Endothelial cell of umbilical vein (primary cell): Measurements from ENCODE around the gene NUPR2. TPM values are rescaled to one million over a fixed set of nuclear protein-coding genes. Genes with fewer than 3 reads are reported as not detected.

Source experiments
- BruUV-seq: library from RNA; stranded (reverse); fragments of 400-500 nt; replicated peaks from 2 replicates; lab custom pipeline; 2021; lab: Mats Ljungman, UMichigan
- CTCF ChIA-PET: fragments of 300-600, 350-600 bp; sonication (Branson Sonifier 250); formaldehyde crosslinking; loops from one replicate; lab custom pipeline; 2021; ENCODE audit warnings: antibody characterized with exemption, inconsistent platforms; lab: Charles Lee
- POLR2A ChIA-PET: fragments of 300-600, 350-600 bp; sonication (Branson Sonifier 250); formaldehyde crosslinking; loops from one replicate; lab custom pipeline; 2021; ENCODE audit warnings: antibody characterized with exemption, inconsistent platforms; lab: Charles Lee
- DNase-seq: peaks from one replicate; pipeline ENCODE4 v3.0.0-alpha.2; 2011; ENCODE audit warnings: low read depth, low spot score
- FAIRE-seq: peaks from 2 replicates; lab custom pipeline; 2011; peaks lifted over from hg19 to GRCh38; lab: Jason Lieb, UNC
- H2AFZ ChIP-seq: 2 replicates; pipeline ENCODE4 v1.6.0; 2012; ENCODE audit warnings: low read depth, low read length, control low read depth, inconsistent platforms
- H3K27ac ChIP-seq: 2 replicates; pipeline ENCODE4 v1.5.1; 2011; ENCODE audit warnings: low read depth, mild to moderate bottlenecking, control low read depth, low read length, moderate library complexity; ENCODE audit not compliant: insufficient read depth
- H3K27me3 ChIP-seq, 2 experiments: 2 replicates each; pipeline versions ENCODE4 v1.6.0 to v1.6.1; 2011; ENCODE audit warnings: low read length in 2 of 2, mixed read lengths in 1 of 2; ENCODE audit not compliant: control insufficient read depth in 2 of 2, insufficient read depth in 2 of 2
- H3K36me3 ChIP-seq, 2 experiments: 2 replicates in 1 of 2; 3 replicates in 1 of 2; pipeline ENCODE4 v1.5.1; 2011; ENCODE audit warnings: low read length in 2 of 2, mild to moderate bottlenecking in 1 of 2, moderate library complexity in 1 of 2; ENCODE audit not compliant: control insufficient read depth in 2 of 2, insufficient read depth in 2 of 2; ENCODE audit errors: extremely low read depth in 1 of 2
- H3K4me1 ChIP-seq: 3 replicates; pipeline ENCODE4 v1.5.1; 2011; ENCODE audit warnings: mild to moderate bottlenecking, low read length; ENCODE audit not compliant: control insufficient read depth, insufficient read depth; ENCODE audit errors: extremely low read depth
- H3K4me2 ChIP-seq: 2 replicates; pipeline ENCODE4 v1.6.1; 2011; ENCODE audit warnings: low read length, control low read depth, mixed read lengths; ENCODE audit not compliant: insufficient read depth
- H3K4me3 ChIP-seq, 3 experiments: fragments of 200-600 bp in 1 of 3; sonication (generic), shearing (Covaris generic) in 1 of 3; replicated peaks in 1 of 3; 2 replicates each; pipeline ENCODE4 v1.5.1; 2011 to 2016; ENCODE audit warnings: control low read depth in 3 of 3, low read length in 3 of 3, mild to moderate bottlenecking in 2 of 3, inconsistent platforms in 1 of 3, low read depth in 1 of 3, moderate library complexity in 1 of 3; ENCODE audit not compliant: insufficient read depth in 1 of 3
- H3K79me2 ChIP-seq: 2 replicates; pipeline ENCODE4 v1.6.0; 2012; ENCODE audit warnings: low read length, inconsistent platforms; ENCODE audit not compliant: control insufficient read depth, insufficient read depth
- H3K9ac ChIP-seq: replicated peaks from 2 replicates; pipeline ENCODE3; 2011; ENCODE audit warnings: low read length, control low read depth; ENCODE audit not compliant: insufficient read depth; ENCODE audit errors: extremely low read depth
- H3K9me1 ChIP-seq: replicated peaks from 3 replicates; pipeline ENCODE4 v1.6.0; 2011; ENCODE audit warnings: mild to moderate bottlenecking, low read length; ENCODE audit not compliant: control insufficient read depth, insufficient read depth; ENCODE audit errors: extremely low read depth
- H3K9me3 ChIP-seq: replicated peaks from 2 replicates; pipeline ENCODE4 v1.5.1; 2012; ENCODE audit warnings: low read length, inconsistent platforms; ENCODE audit not compliant: control insufficient read depth, insufficient read depth
- H4K20me1 ChIP-seq: replicated peaks from 2 replicates; pipeline ENCODE3; 2011; ENCODE audit warnings: mild to moderate bottlenecking, low read length; ENCODE audit not compliant: control insufficient read depth, insufficient read depth; ENCODE audit errors: extremely low read depth
- CTCF ChIP-seq, 2 donors: IDR thresholded peaks; 1 replicate in 1 of 2; 2 replicates in 1 of 2; pipeline ENCODE4 v1.5.1; 2011; ENCODE audit warnings: low read length in 2 of 2, mild to moderate bottlenecking in 2 of 2, moderate library complexity in 2 of 2, control low read depth in 1 of 2, inconsistent platforms in 1 of 2, low read depth in 1 of 2; ENCODE audit not compliant: insufficient read depth in 1 of 2; ENCODE audit errors: extremely low read depth in 1 of 2
- EZH2 ChIP-seq: IDR thresholded peaks from 2 replicates; pipeline ENCODE4 v1.6.1; 2012; ENCODE audit warnings: borderline replicate concordance, low read depth, mild to moderate bottlenecking, moderate library complexity, low read length, inconsistent platforms; ENCODE audit not compliant: severe bottlenecking
- FOS ChIP-seq: IDR thresholded peaks from 2 replicates; pipeline ENCODE4 v1.6.1; 2011; ENCODE audit warnings: mild to moderate bottlenecking, low read length, moderate library complexity, borderline replicate concordance; ENCODE audit not compliant: insufficient read depth
- GATA2 ChIP-seq: IDR thresholded peaks from 2 replicates; pipeline ENCODE4 v1.7.0; 2011; ENCODE audit warnings: low read depth, mild to moderate bottlenecking, moderate library complexity, mixed read lengths, low read length; ENCODE audit not compliant: insufficient read length, insufficient read depth
- JUN ChIP-seq: IDR thresholded peaks from 2 replicates; pipeline ENCODE4 v1.6.1; 2011; ENCODE audit warnings: borderline replicate concordance, low read depth; ENCODE audit not compliant: insufficient read length, insufficient read depth
- MAX ChIP-seq: IDR thresholded peaks from 2 replicates; pipeline ENCODE4 v1.6.1; 2011; ENCODE audit not compliant: insufficient read depth, insufficient read length
- MYC ChIP-seq: IDR thresholded peaks from one replicate; pipeline ENCODE4 v1.6.1; 2011; ENCODE audit warnings: mild to moderate bottlenecking, low read depth, low read length
- POLR2A ChIP-seq: IDR thresholded peaks from 2 replicates; pipeline ENCODE4 v1.6.1; 2012; ENCODE audit warnings: low read depth, mild to moderate bottlenecking, control low read depth, low read length
- POLR2AphosphoS5 ChIP-seq: IDR thresholded peaks from 2 replicates; pipeline ENCODE4 v1.6.1; 2012; ENCODE audit warnings: low read depth, mild to moderate bottlenecking, control low read depth, low read length, moderate library complexity; ENCODE audit not compliant: insufficient read depth
- dilution Hi-C: fragments of 300-500 bp; cut with MboI; formaldehyde crosslinking; loops from one replicate; pipeline ENCODE4 v1.15.0; 2019; ENCODE audit warnings: low sequenced_read_pairs; ENCODE audit not compliant: extremely low pct_ligation_motif_present
- intact Hi-C: fragments of 100-400 bp; cut with micrococcal nuclease; formaldehyde crosslinking; loops from one replicate; pipeline ENCODE4 v1.10.0; 2022
- polyA plus RNA-seq, 4 experiments: library from polyadenylated mRNA; depleted of rRNA in 3 of 4; stranded (reverse) in 3 of 4; unstranded in 1 of 4; fragments of >200 nt; gene quantifications; 2 replicates each; pipeline versions ENCODE4 v1.2.1 to v1.2.3, GENCODE V29; 2011 to 2012; ENCODE audit warnings: missing spikeins in 1 of 4
- total RNA-seq: library from RNA; stranded (reverse); gene quantifications from 2 replicates; pipeline ENCODE4 v1.2.3, GENCODE V29; 2021

The NUPR2 gene
- total and polyA plus RNA-seq, 2 donors (not counting 3 experiments of a cell fraction or from before 2014, with no cell fraction given) = not detected

- no peak for TF ChIP-seq GATA2
- no peak for TF ChIP-seq MAX
- TF ChIP-seq CTCF (IDR thresholded peaks at IDR 0.05; ENCODE audit: extremely low read depth in 1 of 2, insufficient read depth in 1 of 2, low read depth in 1 of 2, low read length in 2 of 2) = no peak
- no peak for TF ChIP-seq POLR2A
- TF ChIP-seq JUN = no peak
- no peak for TF ChIP-seq EZH2
- no peak for TF ChIP-seq FOS
- no peak for TF ChIP-seq POLR2AphosphoS5
- no peak for TF ChIP-seq MYC
- POLR2A ChIA-PET = no interaction called here
- H3K4me2 ChIP-seq = no peak overlapping the region
- BruUV-seq = no TSS peak
- H3K4me1 ChIP-seq = peaks cover 26% of the 10 kb centered on the region
- H3K27me3 ChIP-seq = no peaks in the 10 kb centered on the region
- no peaks in the 10 kb centered on the region for H3K9me1 ChIP-seq
- H3K36me3 ChIP-seq = peaks cover 0 to 3% of the 10 kb centered on the region in 2 experiments
- H4K20me1 ChIP-seq = no peaks in the 10 kb centered on the region
- intact Hi-C loops (loop anchor here (2.0 kb wide), 2 partner anchors 15 to 29 kb away; partner anchors contain the start of genes CHCHD2 and PHKG1), dilution Hi-C loops (no loop called here)
- H3K9me3 ChIP-seq = no peaks in the 10 kb centered on the region
- H2AFZ ChIP-seq = no peak overlapping the region
- CTCF ChIA-PET = interaction anchor here (0.6 to 3.1 kb wide), 6 partner anchors 11 to 173 kb away, joined by 3 to 49 read pairs (median 4); partner anchors contain the start of genes PHKG1 and SUMF2
- DNase-seq = no peak
- no peak overlapping the region for H3K9ac ChIP-seq
- no peaks in the 10 kb centered on the region for H3K79me2 ChIP-seq
- FAIRE-seq = no peak
- H3K4me3 ChIP-seq = no peak overlapping the region
- no peak overlapping the region for H3K27ac ChIP-seq
These were observed 38.5 kb downstream of the NUPR2 start for GRCh38 chr7:56077681-56078080.
